ENCODE data around the gene MRAP2.
"Not testable (repeated sequence)": the region's sequence is repeated elsewhere in the genome, so short reads cannot be mapped to it uniquely, and the experiment has no call there.

MRAP2 gene

GRCh38 chr6:84033523-84034451 lies at the start of gene MRAP2:
TSS of gene MRAP2 (plus strand) at chr6:84033772. CDS start at chr6:84055319, 21,547 bp downstream.
- DNase-seq = peak; percentile 12

DNA sequence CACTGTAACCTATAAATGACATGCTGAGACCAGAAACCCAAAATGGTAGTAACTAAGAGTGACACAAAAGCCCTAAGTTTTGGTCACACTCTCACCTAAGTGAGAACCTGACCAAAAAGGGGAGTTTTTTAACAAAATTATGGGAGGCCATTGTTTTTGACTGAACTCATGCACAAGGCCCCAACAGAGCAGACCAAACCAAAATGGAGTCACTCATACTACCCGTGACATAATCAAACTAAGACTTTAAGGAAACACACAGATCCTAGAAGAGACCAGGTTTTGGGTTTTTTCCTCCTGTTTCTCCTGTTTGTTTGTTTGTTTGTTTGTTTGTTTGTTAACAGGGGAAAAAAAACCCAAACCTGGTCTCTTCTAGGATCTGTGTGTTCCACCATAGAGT lies 49.2 kb upstream of the MRAP2 start:
- no peak for DNase-seq

GRCh38 chr6:83985308-83985713 lies 48.3 kb upstream of the MRAP2 start:
- no peak for DNase-seq

GRCh38 chr6:83985715-83986114 lies 47.9 kb upstream of the MRAP2 start:
- DNase-seq = no peak

- no peak for DNase-seq
Observed at GRCh38 chr6:83998021-83998584, 35.5 kb upstream of the MRAP2 start.

DNA sequence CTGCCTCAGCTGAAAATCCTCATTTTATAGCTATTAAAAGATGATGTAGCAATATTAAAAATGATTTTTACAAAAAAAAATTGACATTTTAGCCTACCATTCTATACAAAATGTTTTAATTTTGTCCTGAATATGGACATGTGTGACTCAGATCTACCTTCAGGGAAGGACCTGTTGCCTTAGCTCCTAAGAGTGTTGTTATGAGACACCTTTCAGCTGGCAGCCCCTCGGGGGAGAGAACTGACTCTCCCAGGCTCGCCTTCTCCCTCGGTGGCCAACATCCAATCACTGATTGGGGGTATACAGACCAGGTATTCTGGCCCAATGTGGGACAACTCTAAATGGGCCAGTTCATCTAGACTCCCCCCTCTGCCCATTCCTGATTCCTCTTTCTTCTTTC lies 32.5 kb upstream of the MRAP2 start:
- DNase-seq = no peak

- no peak for DNase-seq
Observed at GRCh38 chr6:84002226-84002625, 31.3 kb upstream of the MRAP2 start.

DNA sequence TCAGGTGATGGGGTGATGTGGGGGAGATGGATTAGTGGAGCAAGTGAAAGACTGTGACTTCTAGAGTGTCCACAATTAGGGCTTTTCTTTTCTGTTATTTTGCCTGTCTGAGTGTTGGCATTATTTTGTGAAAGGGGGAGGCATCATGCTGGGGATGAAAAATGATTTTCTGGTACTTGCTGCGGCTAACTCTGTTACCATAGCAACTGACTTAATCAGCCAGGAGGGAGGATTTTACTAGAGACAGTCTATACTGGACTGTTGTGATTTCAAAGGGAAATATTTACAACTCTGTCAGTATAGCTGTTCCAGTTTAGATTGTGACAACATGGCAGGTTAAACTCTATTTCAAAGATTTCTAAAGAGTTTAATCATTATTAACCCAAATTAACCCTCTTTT lies 30.4 kb upstream of the MRAP2 start:
- DNase-seq = peak; percentile 64

- DNase-seq = no peak
Observed at GRCh38 chr6:84003654-84004053, 29.9 kb upstream of the MRAP2 start.

DNA sequence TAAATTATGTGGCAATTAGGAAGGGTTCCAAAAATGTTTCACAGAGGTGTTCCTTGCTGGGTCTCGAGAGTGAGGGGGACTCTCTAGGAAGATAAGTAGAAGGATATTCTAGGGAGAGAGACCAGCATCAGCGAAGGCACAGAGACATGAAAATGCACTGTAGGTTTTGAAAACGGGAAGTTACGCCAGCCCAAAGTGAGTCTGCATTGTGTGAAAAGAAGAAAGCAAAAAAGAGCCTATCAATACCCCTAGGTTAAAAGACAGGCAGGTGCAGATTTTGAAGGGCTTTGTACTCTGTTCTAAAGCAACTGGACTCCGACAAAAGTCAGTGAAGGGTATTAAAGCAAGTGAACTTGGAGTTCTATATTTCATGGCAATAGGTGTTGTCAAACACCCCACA lies 25.7 kb upstream of the MRAP2 start:
- no peak for DNase-seq

- no peak for DNase-seq
Observed at GRCh38 chr6:84013354-84013753, 20.2 kb upstream of the MRAP2 start.

DNA sequence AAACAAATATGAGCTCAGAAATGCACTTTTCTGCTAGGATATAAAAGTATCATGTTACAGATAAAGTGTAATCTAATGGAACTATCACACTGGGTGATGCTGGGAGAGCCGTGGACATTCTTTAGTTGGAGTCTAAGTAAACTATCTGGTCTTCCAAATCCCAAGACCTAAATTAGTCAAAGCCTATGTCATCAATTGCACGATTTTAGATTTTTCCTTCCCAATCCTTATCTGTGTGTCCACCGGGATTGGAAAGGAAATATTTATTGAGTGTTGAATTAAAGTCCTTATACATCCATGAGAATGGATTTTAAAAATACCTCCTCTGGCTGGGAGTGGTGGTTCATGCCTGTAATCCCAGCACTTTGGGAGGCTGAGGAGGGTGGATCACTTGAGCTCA lies 19.6 kb upstream of the MRAP2 start:
- DNase-seq = no peak

DNA sequence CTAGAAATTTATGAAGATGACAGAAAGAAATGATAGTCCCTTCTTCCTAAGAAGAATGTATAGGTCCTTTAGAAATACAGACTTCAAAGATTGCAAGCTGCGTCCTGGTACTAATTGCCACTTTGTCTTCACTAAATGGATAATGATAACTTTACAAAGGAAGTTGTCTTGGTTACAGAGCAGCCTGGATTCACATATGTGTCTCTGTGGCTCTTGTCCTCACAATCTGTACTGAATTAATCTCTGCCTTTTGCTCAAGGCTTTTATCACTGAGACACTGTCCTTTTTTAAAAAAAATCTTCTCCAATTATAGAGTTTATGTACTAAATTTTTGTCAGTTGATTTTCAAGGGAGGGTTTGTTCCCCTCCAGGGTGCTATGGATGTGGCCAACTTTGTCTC lies 17.5 kb upstream of the MRAP2 start:
- DNase-seq = peak; percentile 40

DNA sequence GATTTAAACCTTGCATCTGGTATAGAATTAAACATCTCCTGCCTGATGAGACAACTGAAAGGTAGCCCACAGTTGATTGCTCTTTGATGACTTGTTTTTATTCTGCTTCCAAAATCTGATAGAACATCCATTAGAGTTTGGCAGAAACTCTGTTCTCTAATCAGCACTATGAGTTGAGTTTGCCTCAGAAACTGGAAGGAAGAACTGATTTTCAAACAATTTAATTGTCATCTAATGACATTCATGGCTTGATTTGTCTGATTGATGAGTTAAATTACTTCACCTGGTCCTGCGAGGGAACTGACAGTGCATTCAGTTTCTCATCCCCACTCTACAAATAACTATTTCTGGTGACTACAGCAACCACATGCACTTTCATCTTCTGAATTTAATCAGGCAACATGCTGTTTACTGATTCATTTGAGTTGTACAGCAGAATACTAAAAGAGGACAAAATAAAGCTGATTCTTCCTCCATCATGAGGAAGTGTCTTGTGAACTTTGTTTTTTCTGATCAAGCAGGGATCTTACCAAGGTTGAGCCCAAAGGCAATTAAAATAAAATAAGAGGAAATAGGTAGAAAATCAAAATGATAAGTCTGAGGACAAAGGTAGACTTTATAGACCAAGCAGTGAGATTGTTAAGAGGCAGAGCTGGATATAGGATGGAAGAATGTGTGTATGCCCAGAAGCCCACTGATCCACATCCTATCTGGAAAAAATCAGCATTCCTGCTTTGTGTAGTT lies 15.7 kb upstream of the MRAP2 start:
- DNase-seq = no peak

DNA sequence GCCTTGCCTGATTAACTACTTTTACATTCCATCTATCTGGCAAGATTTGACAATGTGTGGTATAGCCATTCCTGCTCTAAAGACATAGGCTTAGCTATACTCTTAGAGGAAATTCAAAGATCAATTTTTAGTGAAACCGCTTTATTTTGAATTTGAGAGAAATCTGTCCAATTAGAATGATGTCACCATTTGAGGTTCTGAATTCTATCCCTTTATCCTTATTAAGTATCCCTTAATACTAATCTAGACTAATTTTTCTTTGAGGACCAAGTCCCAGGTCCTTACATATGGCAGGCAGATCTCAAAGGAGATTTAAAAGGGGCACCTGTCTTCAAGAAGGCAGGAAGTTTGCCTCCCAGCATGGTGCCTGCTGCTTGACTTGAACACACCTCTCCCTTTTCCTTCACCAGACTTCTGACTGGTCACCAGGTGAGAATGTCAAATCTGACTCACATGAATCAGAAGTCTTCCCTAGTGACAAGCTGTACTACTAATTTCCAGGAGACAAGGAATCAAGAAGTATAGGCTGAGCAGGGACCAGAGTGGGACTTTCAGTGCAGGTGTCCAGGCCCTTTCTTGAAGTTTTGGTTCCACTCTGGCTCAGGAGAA lies 15.0 kb upstream of the MRAP2 start:
- no peak for DNase-seq

DNA sequence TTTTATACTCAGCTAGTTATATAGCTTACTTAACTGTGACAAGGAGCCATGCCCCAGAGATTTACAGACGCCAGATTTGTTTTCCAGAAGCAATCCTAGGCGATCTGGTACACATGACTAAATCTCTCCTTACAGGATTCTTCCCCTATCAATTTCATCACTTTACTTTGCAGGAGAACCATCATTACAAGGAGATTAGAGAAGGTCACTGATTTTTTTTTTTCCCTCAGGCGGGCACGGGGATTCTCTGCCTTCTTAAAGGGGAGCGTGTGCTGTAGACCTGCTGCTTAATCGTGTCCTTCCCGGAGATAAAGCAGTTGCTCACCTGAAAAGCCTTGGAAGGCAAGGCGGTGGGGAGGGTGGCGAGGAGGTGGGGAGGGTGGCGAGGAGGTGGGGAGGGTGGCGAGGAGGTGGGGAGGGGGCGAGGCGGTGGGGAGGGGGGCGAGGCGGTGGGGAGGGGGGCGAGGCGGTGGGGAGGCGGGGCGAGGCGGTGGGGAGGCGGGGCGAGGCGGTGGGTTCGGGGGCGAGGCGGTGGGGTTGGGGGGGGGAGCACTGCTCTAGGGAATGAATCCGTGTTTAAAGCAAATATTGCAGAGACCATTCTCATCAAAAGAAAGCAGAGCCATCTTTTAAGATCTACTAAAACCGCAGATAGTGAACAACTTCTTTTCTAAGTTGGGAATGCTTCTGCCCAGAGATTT lies 14.3 kb upstream of the MRAP2 start:
- DNase-seq = peak; percentile 10

GRCh38 chr6:84019842-84020211 lies 13.7 kb upstream of the MRAP2 start:
- no peak for DNase-seq

DNA sequence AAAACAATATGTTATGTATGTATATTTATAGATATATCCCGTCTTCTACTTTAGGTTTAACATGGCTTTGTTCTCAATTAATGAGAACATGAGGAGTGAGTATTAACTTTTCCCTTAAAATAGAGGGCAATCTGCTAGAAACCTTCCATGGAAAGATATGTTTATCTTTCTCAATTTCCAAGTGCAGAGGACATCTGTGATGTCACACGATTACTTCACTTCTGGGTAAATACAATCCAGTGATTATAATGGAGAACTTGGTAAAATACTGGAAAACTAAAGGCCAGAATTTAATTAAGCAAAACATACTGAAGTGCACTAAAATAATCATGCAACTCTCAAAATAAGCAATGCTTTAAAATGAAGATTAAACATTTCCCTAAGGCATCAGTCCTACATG lies 11.9 kb upstream of the MRAP2 start:
- DNase-seq = no peak

GRCh38 chr6:84026721-84027164 lies 6.8 kb upstream of the MRAP2 start:
- DNase-seq = no peak

GRCh38 chr6:84027340-84028181 lies 6.0 kb upstream of the MRAP2 start:
- no peak for DNase-seq

DNA sequence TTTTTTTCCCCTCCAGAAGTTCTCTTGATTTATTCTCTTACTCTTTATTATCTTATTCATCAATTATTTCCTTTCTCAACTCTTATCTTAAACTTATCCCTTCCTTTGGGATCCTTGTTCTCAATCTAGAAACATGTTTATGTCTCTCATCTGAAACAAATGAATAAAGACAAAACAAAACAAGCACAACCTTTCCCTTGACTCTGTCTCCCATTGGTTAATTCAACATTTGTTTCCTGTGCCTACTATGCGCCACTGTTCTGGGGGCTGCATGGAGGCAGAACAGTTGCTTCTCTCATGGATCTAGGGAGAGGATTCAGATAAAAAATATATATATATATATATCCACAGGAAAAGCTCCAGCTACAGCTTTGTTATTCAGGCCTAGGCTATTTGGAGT lies 5.2 kb upstream of the MRAP2 start:
- DNase-seq = no peak

GRCh38 chr6:84032000-84032399 lies 1.6 kb upstream of the MRAP2 start:
- DNase-seq = not testable (repeated sequence)

All from NCI-H2227 treated with DMSO at 0.1 percent for 48 hours (cell line).